ENCODE results near the gene SGCA. TPM values are rescaled to one million over a fixed set of nuclear protein-coding genes. Genes with fewer than 3 reads are reported as not detected.

Gene SGCA
- total RNA-seq, 1 donor from 2014 or later = 78.5 TPM

- Histone ChIP-seq H3K27me3 (no peaks in the 10 kb centered on the region), H3K9me3 (no peaks in the 10 kb centered on the region), H3K36me3 (no peaks in the 10 kb centered on the region), H3K4me1 (peaks cover 20 to 41% of the 10 kb centered on the region in 2 donors), H3K27ac (peak overlapping the region; percentile 62 to 96), H3K4me3 (no peak overlapping the region)
- DNase-seq (ENCODE audit: low spot score in 2 of 2) = peak in 1 of 2 donors; percentile 59
- intact Hi-C loops (cut with DNase I) = no loop called here
- TF ChIP-seq CTCF (IDR thresholded peaks at IDR 0.05) = no peak
Observed at GRCh38 chr17:50207315-50207714, 41.5 kb downstream of the SGCA start.

- Histone ChIP-seq H3K36me3 (no peaks in the 10 kb centered on the region), H3K9me3 (no peaks in the 10 kb centered on the region), H3K4me1 (peaks cover 20 to 40% of the 10 kb centered on the region in 2 donors), H3K4me3 (no peak overlapping the region), H3K27ac (peak overlapping the region; percentile 95 to 96), H3K27me3 (no peaks in the 10 kb centered on the region)
- peak in 1 of 2 donors; percentile 63 for DNase-seq (ENCODE audit: low spot score in 2 of 2)
- intact Hi-C loops (cut with DNase I) = no loop called here
- no peak for TF ChIP-seq CTCF (IDR thresholded peaks at IDR 0.05)
Observed at GRCh38 chr17:50207792-50208567, 42.2 kb downstream of the SGCA start.

GRCh38 chr17:50208611-50209061 is 42.8 kb downstream of the SGCA start:
- H3K4me1 ChIP-seq = peaks cover 20 to 37% of the 10 kb centered on the region in 2 donors
- H3K36me3 ChIP-seq = no peaks in the 10 kb centered on the region
- H3K9me3 ChIP-seq = no peaks in the 10 kb centered on the region
- no peak overlapping the region for H3K4me3 ChIP-seq
- H3K27me3 ChIP-seq = no peaks in the 10 kb centered on the region
- peak in 1 of 2 donors; percentile 55 for DNase-seq (ENCODE audit: low spot score in 2 of 2)
- intact Hi-C loops (cut with DNase I) = no loop called here
- no peak for TF ChIP-seq CTCF (IDR thresholded peaks at IDR 0.05)
- H3K27ac ChIP-seq = peak overlapping the region; percentile 95 to 96

- no peak overlapping the region for H3K4me3 ChIP-seq
- H3K27ac ChIP-seq = peak overlapping the region; percentile 95 to 96
- H3K4me1 ChIP-seq = peaks cover 20 to 37% of the 10 kb centered on the region in 2 donors
- no peak for TF ChIP-seq CTCF (IDR thresholded peaks at IDR 0.05)
- H3K36me3 ChIP-seq = no peaks in the 10 kb centered on the region
- H3K9me3 ChIP-seq = no peaks in the 10 kb centered on the region
- peak in 1 of 2 donors; percentile 34 for DNase-seq (ENCODE audit: low spot score in 2 of 2)
- intact Hi-C loops (cut with DNase I) = no loop called here
- no peaks in the 10 kb centered on the region for H3K27me3 ChIP-seq
Observed at GRCh38 chr17:50209133-50209471, 43.3 kb downstream of the SGCA start.

GRCh38 chr17:50209472-50210239 is 43.9 kb downstream of the SGCA start:
- H3K27ac ChIP-seq = peak overlapping the region; percentile 95 to 96
- no peaks in the 10 kb centered on the region for H3K36me3 ChIP-seq
- TF ChIP-seq CTCF (IDR thresholded peaks at IDR 0.05) = no peak
- peaks cover 20 to 38% of the 10 kb centered on the region in 2 donors for H3K4me1 ChIP-seq
- peak overlapping the region in 1 of 2 donors; percentile 46 for H3K4me3 ChIP-seq
- intact Hi-C loops (cut with DNase I) = loop anchor here (1.0 kb wide), 1 partner anchor 10 kb away; no protein-coding TSS in a partner anchor
- DNase-seq (ENCODE audit: low spot score in 2 of 2) = peak; percentile 74 to 95
- no peaks in the 10 kb centered on the region for H3K9me3 ChIP-seq
- no peaks in the 10 kb centered on the region for H3K27me3 ChIP-seq
